Measurements from ENCODE around the gene PRR20G. TPM values are rescaled to one million over a fixed set of nuclear protein-coding genes. Genes with fewer than 3 reads are reported as not detected.

PRR20G gene
- total and polyA plus RNA-seq, 2 donors (not counting 1 experiment from before 2014, with no cell fraction given) = not detected

DNA sequence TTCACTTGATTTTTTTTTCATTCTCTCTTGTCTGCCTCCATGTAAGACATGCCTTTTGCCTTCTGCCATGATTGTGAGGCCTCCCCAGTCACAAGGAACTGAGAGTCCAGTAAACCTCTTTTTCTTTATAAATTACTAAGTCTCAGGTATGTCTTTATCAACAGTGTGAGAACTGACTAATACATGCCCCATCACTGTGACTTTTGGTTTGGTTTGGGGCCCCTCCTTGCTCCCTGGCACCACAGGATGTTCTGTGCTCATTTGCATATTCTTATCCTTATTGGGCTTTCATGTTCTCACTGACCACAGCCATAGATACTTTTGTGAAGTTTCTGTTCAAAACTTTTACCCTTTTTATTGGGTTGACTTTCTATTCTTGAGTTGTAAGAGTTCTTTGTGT, 3.8 kb upstream of the PRR20G start:
- Histone ChIP-seq H3K27ac (ENCODE audit: low read length in 2 of 2) (no peak overlapping the region), H4K20me1 (ENCODE audit: control insufficient read depth, insufficient read depth, low read length, poor library complexity, severe bottlenecking) (no peaks in the 10 kb centered on the region), H3K4me3 (ENCODE audit: control extremely low read depth in 1 of 5, extremely low read depth in 1 of 5, insufficient read depth in 1 of 5, low read depth in 2 of 5, low read length in 4 of 5) (no peak overlapping the region), H3K4me2 (replicated peaks; ENCODE audit: low read depth, low read length, poor library complexity, severe bottlenecking) (no peak overlapping the region), H3K79me2 (ENCODE audit: control insufficient read depth, insufficient read depth, low read length) (no peaks in the 10 kb centered on the region), H3K27me3 (replicated peaks in 1 of 4; ENCODE audit: control extremely low read depth in 1 of 4, control insufficient read depth in 3 of 4, insufficient read depth in 4 of 4, low read length in 3 of 4) (no peaks in the 10 kb centered on the region), H3K9me3 (ENCODE audit: control extremely low read depth in 1 of 3, control insufficient read depth in 2 of 3, insufficient read depth in 1 of 3, low read length in 2 of 3) (peaks cover 0 to 27% (median 0%) of the 10 kb centered on the region in 3 donors), H3K9ac (ENCODE audit: low read length) (no peak overlapping the region), H3K4me1 (ENCODE audit: control insufficient read depth in 2 of 2, insufficient read depth in 2 of 2, low read length in 2 of 2) (no peaks in the 10 kb centered on the region), H2AFZ (ENCODE audit: insufficient read depth, low read depth, low read length, poor library complexity, severe bottlenecking) (no peak overlapping the region), H3K36me3 (replicated peaks in 1 of 2; ENCODE audit: control extremely low read depth in 1 of 2, control insufficient read depth in 1 of 2, extremely low read depth in 1 of 2, insufficient read depth in 2 of 2, low read length in 1 of 2) (no peaks in the 10 kb centered on the region)
- ChIA-PET POLR2A (no interaction called here), CTCF (no interaction called here)
- ATAC-seq (ENCODE audit: low read depth) (no peak), DNase-seq (no peak)
- Mint-ChIP-seq H3K27ac (no peak overlapping the region), H3K9me3 (ENCODE audit: insufficient read depth) (peaks cover 11% of the 10 kb centered on the region), H3K4me1 (no peaks in the 10 kb centered on the region), H3K27me3 (peaks cover 7% of the 10 kb centered on the region), H3K4me3 (no peak overlapping the region)
- intact Hi-C loops (cut with micrococcal nuclease) = no loop called here
- TF ChIP-seq, protein P1, sequence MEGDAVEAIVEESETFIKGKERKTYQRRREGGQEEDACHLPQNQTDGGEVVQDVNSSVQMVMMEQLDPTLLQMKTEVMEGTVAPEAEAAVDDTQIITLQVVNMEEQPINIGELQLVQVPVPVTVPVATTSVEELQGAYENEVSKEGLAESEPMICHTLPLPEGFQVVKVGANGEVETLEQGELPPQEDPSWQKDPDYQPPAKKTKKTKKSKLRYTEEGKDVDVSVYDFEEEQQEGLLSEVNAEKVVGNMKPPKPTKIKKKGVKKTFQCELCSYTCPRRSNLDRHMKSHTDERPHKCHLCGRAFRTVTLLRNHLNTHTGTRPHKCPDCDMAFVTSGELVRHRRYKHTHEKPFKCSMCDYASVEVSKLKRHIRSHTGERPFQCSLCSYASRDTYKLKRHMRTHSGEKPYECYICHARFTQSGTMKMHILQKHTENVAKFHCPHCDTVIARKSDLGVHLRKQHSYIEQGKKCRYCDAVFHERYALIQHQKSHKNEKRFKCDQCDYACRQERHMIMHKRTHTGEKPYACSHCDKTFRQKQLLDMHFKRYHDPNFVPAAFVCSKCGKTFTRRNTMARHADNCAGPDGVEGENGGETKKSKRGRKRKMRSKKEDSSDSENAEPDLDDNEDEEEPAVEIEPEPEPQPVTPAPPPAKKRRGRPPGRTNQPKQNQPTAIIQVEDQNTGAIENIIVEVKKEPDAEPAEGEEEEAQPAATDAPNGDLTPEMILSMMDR (IDR thresholded peaks at IDR 0.05) = no peak
- no peak for TF ChIP-seq EZH2 (IDR thresholded peaks at IDR 0.05; ENCODE audit: borderline replicate concordance, insufficient read depth, low read depth, low read length, poor library complexity, severe bottlenecking)

GRCh38 chr3:127291114-127291513, 3.3 kb upstream of the PRR20G start:
- no peaks in the 10 kb centered on the region for H3K4me1 ChIP-seq (ENCODE audit: control insufficient read depth in 2 of 2, insufficient read depth in 2 of 2, low read length in 2 of 2)
- peaks cover 0 to 27% (median 0%) of the 10 kb centered on the region in 3 donors for H3K9me3 ChIP-seq (ENCODE audit: control extremely low read depth in 1 of 3, control insufficient read depth in 2 of 3, insufficient read depth in 1 of 3, low read length in 2 of 3)
- no peaks in the 10 kb centered on the region for H4K20me1 ChIP-seq (ENCODE audit: control insufficient read depth, insufficient read depth, low read length, poor library complexity, severe bottlenecking)
- H3K36me3 ChIP-seq (replicated peaks in 1 of 2; ENCODE audit: control extremely low read depth in 1 of 2, control insufficient read depth in 1 of 2, extremely low read depth in 1 of 2, insufficient read depth in 2 of 2, low read length in 1 of 2) = no peaks in the 10 kb centered on the region
- H3K79me2 ChIP-seq (ENCODE audit: control insufficient read depth, insufficient read depth, low read length) = no peaks in the 10 kb centered on the region
- Mint-ChIP-seq H3K27me3 (peaks cover 7% of the 10 kb centered on the region), H3K4me1 (no peaks in the 10 kb centered on the region), H3K9me3 (ENCODE audit: insufficient read depth) (peaks cover 11% of the 10 kb centered on the region), H3K27ac (no peak overlapping the region), H3K4me3 (no peak overlapping the region)
- TF ChIP-seq, protein P1 (IDR thresholded peaks at IDR 0.05) = no peak
- TF ChIP-seq EZH2 (IDR thresholded peaks at IDR 0.05; ENCODE audit: borderline replicate concordance, insufficient read depth, low read depth, low read length, poor library complexity, severe bottlenecking) = no peak
- no peak overlapping the region for H3K27ac ChIP-seq (ENCODE audit: low read length in 2 of 2)
- ATAC-seq (ENCODE audit: low read depth) (no peak), DNase-seq (no peak)
- H3K4me2 ChIP-seq (replicated peaks; ENCODE audit: low read depth, low read length, poor library complexity, severe bottlenecking) = no peak overlapping the region
- WGBS (ENCODE audit: insufficient coverage) = no CpG with 5 or more reads among the region's 1 CpG
- no peak overlapping the region for H3K9ac ChIP-seq (ENCODE audit: low read length)
- CTCF ChIA-PET = no interaction called here
- H2AFZ ChIP-seq (ENCODE audit: insufficient read depth, low read depth, low read length, poor library complexity, severe bottlenecking) = no peak overlapping the region
- intact Hi-C loops (cut with micrococcal nuclease) = no loop called here
- H3K27me3 ChIP-seq (replicated peaks in 1 of 4; ENCODE audit: control extremely low read depth in 1 of 4, control insufficient read depth in 3 of 4, insufficient read depth in 4 of 4, low read length in 3 of 4) = no peaks in the 10 kb centered on the region
- no peak overlapping the region for H3K4me3 ChIP-seq (ENCODE audit: control extremely low read depth in 1 of 5, extremely low read depth in 1 of 5, insufficient read depth in 1 of 5, low read depth in 2 of 5, low read length in 4 of 5)
- POLR2A ChIA-PET = no interaction called here

Data from B cell (primary cell).